ENCODE results near the gene ATE1.

ATE1 gene

DNA sequence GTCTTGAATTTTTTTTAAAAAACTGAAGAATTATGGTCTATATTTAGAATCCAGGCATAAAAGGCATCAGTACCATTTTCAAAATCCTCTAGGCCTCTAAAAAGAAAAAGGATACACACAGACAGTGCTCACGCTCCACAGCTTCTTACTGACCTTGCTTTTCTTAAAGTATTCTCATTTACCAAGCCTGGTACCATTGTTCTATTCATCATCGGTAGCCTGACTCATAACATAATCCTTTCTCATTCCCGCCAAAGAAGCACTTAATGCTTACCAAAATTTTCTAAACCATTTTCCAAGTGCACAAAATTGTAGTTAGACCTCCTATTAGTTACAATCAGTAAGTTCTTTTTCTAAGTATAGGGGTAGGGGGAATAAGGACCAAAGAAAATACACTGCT is 54.6 kb downstream of the ATE1 start:
- DNase-seq (ENCODE audit: low spot score): no peak

GRCh38 chr10:121870413-121870812 is 57.4 kb downstream of the ATE1 start:
- DNase-seq (ENCODE audit: low spot score): no peak

DNA sequence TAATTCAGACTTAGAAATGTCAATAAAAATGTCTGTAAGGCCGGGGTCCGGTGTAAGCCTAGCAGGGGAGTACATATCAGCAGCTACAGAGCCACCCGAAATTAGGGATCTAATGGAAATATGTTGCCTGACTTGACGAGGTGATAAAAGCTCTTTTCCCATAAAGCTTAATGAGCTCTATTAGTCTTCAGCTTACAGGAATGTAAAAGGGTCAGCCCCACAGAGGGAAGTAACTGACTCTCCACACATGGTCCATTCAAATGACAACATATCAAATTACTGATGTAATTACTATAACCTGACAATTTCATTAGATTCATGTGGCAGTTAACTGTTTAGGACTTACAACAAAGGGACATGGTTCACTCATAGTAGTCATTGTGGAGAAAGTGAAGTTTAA is 62.3 kb downstream of the ATE1 start:
- no peak for DNase-seq (ENCODE audit: low spot score)

GRCh38 chr10:121864653-121865052 is 63.2 kb downstream of the ATE1 start:
- no peak for DNase-seq (ENCODE audit: low spot score)

DNA sequence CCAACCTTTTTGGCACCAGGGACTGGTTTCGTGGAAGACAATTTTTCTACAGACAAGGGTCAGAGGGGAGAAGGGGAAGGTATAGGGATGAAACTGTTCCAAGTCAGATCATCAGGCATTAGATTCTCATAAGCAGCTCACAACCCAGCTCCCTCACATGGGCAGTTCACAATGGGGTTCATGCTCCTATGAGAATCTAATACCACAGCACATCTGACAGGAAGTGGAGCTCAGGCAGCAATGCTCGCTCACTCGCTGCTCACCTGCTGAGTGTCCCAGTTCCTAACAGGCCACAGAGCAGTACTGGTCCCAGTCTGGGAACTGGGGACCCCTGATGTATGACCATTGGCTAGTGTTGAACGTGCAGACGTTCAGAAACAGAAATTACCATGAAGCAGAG is 63.7 kb downstream of the ATE1 start:
- DNase-seq (ENCODE audit: low spot score): no peak

DNA sequence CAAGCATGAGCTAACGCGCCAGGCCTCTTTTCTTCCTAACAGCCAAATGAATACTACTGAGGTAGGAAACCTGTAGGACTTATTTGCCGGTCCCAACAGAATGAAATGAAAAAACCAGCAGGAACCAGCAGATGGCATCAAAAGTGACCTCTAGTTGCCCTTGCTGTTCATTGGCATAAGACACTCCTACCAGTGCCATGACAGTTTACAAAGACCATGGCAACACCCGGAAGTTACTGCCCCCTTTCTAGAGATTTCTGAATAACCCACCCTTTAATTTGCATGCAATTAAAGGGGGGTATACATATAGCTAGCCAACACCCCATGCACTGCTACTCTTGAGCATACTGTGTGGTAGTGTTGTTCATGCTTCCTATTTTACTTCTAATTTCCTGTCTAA is 65.2 kb downstream of the ATE1 start:
- no peak for DNase-seq (ENCODE audit: low spot score)

DNA sequence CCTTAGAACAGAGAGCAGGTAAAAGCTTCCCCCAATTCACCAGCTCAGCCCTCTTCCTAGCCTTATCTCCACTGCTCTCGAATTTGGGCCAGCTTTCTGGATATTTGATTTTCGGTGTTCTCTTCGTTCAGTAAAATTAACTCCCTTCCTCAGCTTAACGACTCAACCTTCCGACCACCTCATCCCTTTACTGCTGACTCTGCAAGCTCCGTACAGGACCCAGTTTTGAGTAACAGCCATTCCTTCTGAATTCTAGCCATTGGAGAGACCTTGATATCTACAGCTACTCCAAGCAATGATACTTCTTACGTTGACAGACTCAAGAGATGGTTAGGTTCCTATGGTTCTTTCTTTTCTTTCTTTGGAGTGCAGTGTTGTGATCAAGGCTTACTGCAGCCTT is 65.8 kb downstream of the ATE1 start:
- no peak for DNase-seq (ENCODE audit: low spot score)

GRCh38 chr10:121860810-121861209 is 67.0 kb downstream of the ATE1 start:
- no peak for DNase-seq (ENCODE audit: low spot score)

DNA sequence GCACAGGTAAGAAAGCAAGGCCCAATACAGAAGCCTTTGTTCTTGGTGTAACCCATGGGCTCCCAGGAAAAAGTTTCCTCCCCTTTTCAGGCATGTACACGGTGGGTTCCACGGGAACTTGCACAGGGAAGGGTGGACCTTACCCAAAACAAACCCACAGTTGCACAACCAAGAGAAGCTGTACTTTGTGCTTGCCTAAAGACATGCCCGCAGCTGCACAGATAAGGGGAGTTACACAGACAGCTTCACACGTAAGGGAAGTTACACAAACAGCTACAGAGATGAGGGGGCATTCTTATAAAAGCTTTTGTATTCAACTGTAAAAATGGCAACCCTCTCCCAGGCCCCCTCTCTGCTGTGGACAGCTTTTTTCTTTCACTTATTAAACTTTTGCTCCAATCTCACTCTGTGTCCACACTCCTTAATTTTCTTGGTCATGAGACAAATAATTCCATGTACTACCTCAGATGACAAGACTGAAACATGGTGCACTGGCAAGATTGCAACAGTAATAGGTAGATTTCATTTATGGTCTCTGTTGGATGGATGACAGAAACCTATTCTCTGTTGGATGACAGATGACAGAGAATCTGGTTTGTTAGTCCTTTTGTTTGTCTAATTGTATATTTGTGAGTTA is 72.9 kb downstream of the ATE1 start:
- no peak for DNase-seq (ENCODE audit: low spot score)

- no peak for DNase-seq (ENCODE audit: low spot score)
These were observed 73.9 kb downstream of the ATE1 start for GRCh38 chr10:121853950-121854349.

GRCh38 chr10:121851786-121852185 is 76.0 kb downstream of the ATE1 start:
- no peak for DNase-seq (ENCODE audit: low spot score)

GRCh38 chr10:121848082-121848481 is 79.7 kb downstream of the ATE1 start:
- no peak for DNase-seq (ENCODE audit: low spot score)

DNA sequence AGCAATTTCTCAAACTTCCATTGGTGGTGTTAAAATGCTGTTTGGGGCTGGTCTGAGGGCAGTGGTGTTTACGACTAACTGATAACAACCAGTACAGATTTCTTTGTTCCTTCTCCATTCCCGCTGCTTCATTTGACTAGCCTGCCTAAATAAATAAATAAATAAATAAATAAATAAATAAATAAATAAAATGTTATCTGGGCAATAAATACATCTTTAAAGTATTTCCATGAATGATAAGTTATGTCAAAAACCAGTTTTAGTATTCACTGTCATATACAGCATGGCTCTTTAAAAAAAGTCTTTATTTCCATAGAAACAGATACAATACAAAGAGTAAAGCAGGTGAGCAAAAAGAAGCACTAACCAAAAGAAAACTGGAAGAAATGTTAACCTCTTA is 81.3 kb downstream of the ATE1 start:
- DNase-seq (ENCODE audit: low spot score): no peak

GRCh38 chr10:121845044-121845784 is 82.6 kb downstream of the ATE1 start:
- no peak for DNase-seq (ENCODE audit: low spot score)

DNA sequence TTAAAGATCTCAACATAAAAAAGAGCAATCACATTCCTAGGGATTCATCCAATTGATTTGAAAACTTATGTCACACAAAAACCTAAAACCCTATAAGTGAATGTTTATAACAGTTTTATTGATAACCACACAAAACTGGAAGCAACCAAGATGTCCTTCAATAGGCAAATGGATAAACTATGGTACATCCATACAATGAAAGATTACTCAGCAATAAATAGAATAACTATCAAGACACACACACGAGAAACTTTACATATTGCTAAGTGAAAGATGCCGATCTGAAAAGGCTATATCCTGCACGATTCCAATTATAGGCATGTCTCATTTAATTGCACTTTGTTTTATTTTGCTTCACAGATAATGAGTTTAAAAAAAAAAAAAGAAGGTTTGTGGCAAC is 83.3 kb downstream of the ATE1 start:
- DNase-seq (ENCODE audit: low spot score): no peak

DNA sequence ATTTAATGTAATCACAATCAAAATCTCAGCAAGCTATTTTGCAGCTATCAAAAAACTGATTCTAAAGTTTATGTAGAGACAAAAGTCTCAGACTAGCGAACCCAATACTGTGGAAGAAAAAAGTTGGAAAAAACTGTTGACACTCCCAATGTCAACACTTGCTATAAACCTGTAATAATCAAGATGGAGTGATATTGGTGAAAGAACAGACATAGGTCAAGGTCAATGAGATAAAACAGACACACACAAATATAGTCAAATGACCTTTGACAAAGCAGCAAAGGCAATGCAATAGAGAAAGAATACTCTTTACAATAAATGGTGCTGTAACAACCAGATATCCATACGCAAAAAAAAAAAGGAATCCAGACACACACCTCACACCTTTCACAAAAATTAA is 84.5 kb downstream of the ATE1 start:
- no peak for DNase-seq (ENCODE audit: low spot score)

DNA sequence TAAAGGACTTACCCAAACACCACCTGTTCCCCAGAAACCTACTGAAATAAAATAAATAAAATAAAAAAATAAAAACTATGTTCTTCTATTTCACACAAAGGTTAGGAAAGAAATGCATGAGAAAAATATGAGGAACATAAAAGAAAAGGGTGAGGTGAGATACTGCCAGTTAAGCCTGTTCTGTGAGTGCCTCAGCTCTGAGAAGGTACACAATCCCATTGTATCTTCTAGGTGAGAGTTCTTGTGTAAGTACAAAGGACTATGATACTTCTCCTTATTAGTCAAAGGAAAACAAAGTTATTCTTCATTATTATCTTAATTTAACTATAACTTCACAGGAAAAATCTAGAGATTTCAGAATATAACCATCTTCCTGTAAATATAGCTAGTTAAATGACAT is 86.0 kb downstream of the ATE1 start:
- no peak for DNase-seq (ENCODE audit: low spot score)

- no peak for DNase-seq (ENCODE audit: low spot score)
These were observed 88.9 kb downstream of the ATE1 start for GRCh38 chr10:121838931-121839330.

GRCh38 chr10:121838149-121838548 is 89.7 kb downstream of the ATE1 start:
- no peak for DNase-seq (ENCODE audit: low spot score)

- DNase-seq (ENCODE audit: low spot score): no peak
These were observed 91.7 kb downstream of the ATE1 start for GRCh38 chr10:121836171-121836570.

- DNase-seq (ENCODE audit: low spot score): no peak
These were observed 92.5 kb downstream of the ATE1 start for GRCh38 chr10:121835376-121835775.

GRCh38 chr10:121834757-121835156 is 93.1 kb downstream of the ATE1 start:
- no peak for DNase-seq (ENCODE audit: low spot score)

DNA sequence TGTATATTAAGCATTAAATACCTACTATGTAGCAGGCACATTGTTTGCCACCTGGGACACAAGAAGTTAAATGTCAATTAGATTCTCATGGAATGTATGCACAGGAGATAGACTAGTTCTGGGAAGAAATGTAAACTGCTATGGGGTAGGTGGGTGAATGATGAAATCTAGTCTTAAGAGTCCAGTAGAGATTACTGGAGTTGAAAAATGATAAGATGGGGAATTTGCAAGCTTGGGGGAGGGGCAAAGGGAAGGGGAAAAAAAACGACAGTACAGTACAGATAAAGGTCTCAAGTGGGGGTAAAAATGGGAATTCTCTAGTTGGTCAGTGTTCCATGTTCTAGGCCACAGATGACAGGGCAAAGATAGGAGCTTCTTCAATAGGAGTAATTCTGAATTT is 94.4 kb downstream of the ATE1 start:
- DNase-seq (ENCODE audit: low spot score): no peak

- no peak for DNase-seq (ENCODE audit: low spot score)
These were observed 95.2 kb downstream of the ATE1 start for GRCh38 chr10:121832647-121833046.

All from D341Med (cell line).